Activated CD4-positive, alpha-beta T cell treated with anti-CD3 and anti-CD28 coated beads, Interleukin-10, Interleukin-2, amounts not matched to agents 100 ng/mL and 50 ng/mL, durations not matched to agents 16 hours and 8 hours (primary cell): ENCODE results near the gene DVL3.
A peak's percentile ranks its signal among the peaks of the same experiment; 100 is the strongest.
"Not testable (repeated sequence)": the region's sequence is repeated elsewhere in the genome, so short reads cannot be mapped to it uniquely, and the experiment has no call there.

Experiments
- DNase-seq: peaks from one replicate; pipeline ENCODE4 v3.0.0-alpha.2; 2020

The DVL3 gene

DNA sequence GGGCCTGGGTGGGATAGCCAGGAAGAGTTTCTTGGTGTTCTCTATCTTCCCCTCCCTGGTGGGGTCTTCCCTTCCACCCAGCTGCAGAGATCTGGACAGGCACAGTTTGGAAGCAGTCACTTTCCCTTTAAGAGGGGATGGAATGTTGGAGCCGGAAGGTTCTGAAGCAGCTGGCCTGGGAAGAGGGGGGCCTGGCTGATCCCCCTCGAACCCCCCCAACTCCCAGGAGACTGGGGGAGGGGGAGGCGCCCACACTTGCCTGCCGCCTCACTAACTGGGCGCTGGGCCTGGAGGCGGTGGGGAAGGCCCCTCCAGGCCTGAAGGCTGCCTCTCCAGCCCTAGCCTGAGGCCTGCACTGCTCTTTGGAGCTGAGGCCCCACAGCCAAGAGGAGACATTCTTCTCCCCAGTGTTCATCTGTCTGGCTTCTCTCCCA, 1.4 kb downstream of the DVL3 start:
- no peak for DNase-seq

DNA sequence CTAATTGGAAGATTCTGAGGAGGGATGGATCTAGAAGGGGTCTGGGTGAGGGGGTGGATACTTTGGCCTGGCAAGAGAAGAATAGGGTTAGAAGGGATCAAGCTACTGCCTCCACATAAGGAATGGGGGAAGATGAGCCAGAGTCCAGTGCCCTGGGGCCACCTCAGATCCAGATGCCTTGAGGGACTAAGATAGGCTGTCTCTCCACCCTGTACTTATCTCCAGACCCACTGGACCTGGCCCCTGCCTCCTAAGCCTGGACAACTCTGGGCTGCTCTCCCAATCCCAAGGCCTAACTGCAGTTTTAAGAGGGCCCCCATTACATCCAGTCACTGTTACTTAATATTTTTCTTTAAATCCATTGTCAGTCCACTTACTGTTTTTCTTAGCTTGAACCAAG, 2.0 kb downstream of the DVL3 start:
- DNase-seq, result no peak

DNA sequence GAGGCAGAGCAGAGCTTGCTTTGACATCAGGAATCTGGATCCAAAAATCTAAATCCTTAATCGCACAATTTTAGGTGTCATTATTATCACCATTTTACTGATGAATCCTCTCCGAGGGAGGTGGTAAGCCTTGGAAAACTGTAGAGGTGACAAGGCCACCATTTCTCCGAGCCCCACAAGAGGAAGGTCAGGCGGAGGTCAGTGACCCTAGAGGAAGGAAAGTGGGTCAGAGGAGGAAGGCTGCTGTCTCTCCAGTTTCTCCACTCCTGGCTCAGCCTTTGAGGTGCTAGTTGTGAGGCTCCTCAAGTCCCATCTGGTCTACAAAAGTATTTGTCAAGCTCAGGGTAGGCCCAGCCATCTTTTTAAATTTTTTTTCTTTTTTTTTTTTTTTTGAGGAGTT, 3.2 kb downstream of the DVL3 start:
- DNase-seq, result no peak

DNA sequence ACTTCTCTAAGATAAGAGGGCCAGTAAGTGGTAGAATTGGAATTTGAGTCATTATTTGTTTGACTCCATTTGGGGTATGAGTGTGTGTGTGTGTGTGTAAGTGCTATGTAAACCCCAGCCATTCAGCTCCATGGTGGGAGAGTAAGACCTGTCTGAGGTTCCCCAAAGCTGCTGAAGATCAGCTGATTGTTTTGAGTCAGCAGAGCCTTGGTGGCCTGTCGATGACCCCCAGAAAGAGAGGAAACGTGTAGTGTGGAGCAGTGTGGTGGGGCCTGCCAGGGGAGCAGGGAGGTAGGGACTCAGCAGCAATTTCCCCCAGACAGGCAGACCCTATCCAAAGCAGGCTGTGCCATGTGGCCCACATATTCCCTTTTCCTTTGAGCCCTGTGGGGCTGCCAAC, 5.3 kb downstream of the DVL3 start:
- DNase-seq, result peak; percentile 24

DNA sequence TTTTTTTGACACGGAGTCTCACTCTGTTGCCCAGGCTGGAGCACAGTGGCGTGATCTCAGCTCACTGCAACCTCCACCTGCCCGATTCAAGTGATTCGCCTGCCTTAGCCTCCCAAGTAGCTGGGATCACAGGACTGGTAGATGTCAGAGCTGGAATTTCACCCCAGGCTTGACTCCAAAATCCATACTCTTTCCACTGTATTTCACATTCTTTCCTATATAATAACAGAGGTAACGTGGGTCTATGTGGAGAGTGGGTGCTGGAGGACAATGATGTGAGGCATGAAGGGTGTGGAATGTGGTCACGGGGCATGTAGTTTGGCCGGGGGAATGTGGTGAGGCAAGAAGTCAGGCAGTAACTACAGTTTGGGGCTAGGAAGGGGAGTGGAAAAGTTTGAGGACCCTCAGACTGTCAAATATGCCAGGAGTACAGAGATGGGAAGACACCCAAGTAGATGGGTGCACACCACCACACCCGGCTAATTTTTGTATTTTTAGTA, 7.4 kb downstream of the DVL3 start:
- not testable (repeated sequence) for DNase-seq

- DNase-seq, result no peak
These were observed 9.6 kb downstream of the DVL3 start for GRCh38 chr3:184164648-184165330.

DNA sequence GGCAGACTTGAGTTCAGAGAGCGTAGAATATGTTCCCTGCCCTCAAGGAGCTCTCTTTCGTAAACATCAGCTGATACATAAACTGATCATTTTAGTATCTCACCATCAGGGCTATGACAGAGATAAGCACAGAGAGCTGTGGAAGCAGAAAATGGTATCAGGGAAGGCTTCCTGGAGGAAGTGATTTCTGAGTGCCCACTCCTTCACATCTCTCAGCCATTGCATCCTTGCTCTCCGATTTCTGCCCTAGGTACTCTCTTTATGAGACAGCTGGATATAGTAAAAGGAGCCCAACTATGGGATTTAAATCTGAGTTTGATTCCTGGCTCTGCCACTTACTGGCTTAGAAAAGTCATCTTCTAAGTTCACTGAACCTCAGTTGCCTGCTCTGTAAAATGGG, 10.4 kb downstream of the DVL3 start:
- DNase-seq, result no peak

DNA sequence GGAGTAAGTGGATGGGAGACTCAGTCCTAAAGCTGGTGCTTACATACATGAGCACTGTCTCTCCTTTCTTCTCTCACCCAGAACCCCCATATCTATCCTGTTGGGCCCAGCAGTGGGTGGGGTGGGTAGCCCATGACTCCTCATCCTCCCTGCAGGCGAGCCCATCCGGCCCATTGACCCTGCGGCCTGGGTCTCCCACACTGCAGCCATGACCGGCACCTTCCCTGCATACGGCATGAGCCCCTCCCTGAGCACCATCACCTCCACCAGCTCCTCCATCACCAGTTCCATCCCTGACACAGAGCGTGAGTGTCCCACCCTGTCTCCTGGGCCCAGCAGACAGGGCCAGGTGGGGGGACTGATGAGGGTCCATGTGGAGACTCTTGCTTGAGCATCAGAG, 11.5 kb downstream of the DVL3 start:
- DNase-seq, result no peak

DNA sequence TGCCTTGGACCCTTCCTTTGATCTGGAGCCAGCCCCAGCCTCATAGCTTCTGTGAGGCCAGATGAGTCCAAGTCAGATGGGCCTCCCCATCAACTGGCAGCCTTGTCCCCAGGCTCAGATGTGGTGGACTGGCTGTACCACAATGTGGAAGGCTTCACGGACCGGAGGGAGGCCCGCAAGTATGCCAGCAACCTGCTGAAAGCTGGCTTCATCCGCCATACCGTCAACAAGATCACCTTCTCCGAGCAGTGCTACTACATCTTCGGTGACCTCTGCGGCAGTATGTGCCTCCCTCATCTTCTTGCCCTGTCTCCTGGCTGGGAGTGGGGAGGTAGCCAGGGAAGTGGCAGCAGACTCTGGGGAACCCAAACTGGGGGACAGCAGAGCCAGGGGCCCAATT, 12.6 kb downstream of the DVL3 start:
- no peak for DNase-seq

- DNase-seq, result no peak
These were observed 13.4 kb downstream of the DVL3 start for GRCh38 chr3:184168363-184169120.

DNA sequence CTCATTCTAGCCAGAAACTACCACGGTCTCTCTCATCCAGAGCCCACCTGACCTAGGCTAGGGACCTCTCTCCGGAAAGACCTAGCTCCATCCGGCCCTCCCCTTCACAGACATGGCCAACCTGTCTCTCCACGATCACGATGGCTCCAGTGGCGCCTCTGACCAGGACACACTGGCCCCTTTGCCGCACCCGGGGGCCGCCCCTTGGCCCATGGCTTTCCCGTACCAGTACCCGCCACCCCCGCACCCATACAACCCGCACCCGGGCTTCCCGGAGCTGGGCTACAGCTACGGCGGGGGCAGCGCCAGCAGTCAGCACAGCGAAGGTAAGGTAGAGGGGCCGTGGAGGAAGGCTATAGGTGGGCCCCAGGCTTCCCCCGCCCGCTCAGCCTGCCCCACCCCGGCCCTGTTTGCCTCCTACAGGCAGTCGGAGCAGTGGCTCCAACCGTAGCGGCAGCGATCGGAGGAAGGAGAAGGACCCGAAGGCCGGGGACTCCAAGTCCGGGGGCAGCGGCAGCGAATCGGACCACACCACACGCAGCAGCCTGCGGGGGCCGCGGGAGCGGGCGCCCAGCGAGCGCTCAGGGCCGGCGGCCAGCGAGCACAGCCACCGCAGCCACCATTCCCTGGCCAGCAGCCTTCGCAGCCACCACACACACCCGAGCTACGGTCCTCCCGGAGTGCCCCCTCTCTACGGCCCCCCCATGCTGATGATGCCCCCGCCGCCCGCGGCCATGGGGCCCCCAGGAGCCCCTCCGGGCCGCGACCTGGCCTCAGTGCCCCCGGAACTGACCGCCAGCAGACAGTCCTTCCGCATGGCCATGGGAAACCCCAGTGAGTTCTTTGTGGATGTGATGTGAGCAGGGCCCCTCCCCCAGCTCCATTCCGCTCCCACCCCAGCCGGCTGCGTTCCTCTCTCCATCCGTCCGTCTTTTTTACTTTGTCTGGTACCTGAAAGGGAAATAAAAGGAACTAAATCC, 15.0 kb downstream of the DVL3 start:
- no peak for DNase-seq

- DNase-seq, result no peak
These were observed 16.4 kb downstream of the DVL3 start for GRCh38 chr3:184171562-184171961.

DNA sequence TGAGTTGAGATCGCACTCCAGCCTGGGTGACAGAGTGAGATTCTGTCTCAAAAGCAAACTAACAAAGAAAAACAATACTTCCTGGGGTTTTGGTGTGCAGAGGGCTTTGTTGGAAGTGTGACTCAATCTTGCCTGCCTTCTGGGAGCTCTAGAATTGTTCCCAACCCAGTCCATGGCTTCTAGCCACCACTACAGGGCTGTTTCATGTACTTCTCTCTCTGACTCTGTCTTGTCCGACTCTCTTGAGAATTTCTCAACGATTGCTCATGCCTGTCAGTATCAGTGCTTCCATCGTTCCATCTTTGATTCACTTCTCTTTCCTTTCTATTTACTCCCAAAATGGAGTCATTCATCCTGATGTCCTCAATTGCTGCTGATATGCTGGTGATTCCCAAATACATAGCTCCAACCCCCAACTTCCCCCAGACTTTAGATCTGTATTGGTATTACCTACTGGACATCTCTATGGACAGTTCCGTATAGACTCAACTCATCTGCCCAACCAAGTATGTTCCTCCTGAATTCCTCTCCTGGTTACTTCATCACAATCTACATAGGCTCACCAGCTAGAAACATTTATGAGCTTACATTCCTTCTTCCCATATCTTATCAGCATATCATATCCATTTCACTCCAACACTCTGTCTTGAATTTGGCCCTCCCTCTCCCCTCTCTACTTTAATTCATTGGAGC, 17.6 kb downstream of the DVL3 start:
- no peak for DNase-seq

- no peak for DNase-seq
These were observed 18.2 kb downstream of the DVL3 start for GRCh38 chr3:184173374-184173722.

DNA sequence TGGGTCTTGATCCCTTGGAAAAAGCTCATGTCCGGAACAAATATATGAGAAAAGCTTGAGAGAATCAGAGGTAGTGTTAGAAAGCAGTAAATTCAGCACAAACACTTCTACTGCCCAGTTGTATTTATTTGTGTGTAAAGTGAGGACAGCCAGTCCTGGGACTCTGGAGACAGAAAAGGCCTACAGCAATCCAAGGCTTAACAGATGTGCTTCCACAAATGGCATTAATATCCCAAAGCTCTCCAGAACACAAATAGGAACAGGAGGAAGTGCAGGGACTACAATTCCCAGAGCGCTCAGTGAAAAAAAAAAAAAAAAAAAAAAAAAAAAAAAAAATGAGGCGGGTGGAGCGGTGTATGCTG, 19.1 kb downstream of the DVL3 start:
- no peak for DNase-seq

GRCh38 chr3:184174646-184175492, 19.7 kb downstream of the DVL3 start, which contains the start of gene AP2M1:
AP2M1 (plus strand) TSS chr3:184174855; CDS start chr3:184176994, 2,139 bp downstream.
- peak; percentile 99 for DNase-seq

- no peak for DNase-seq
These were observed 20.3 kb downstream of the DVL3 start for GRCh38 chr3:184175506-184175905.

DNA sequence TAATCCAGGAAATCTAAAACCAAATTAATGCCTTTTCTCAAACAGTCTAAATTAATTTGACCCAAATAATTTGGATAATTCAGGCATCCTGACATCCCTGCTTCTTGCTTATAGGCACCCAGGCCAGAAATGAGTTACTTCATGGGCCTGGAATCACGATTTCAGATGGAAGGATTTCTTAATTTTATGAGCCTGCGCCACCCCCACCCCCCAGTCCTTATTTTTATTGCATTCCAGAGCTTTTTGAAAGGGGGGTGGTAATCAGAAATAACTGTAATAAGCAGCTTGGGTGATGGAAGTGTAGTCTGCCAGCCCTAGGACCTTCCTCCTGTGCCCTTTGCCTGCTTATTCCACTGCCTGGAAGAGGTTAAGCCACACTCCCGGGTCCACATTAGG, 20.8 kb downstream of the DVL3 start:
- DNase-seq, result no peak

DNA sequence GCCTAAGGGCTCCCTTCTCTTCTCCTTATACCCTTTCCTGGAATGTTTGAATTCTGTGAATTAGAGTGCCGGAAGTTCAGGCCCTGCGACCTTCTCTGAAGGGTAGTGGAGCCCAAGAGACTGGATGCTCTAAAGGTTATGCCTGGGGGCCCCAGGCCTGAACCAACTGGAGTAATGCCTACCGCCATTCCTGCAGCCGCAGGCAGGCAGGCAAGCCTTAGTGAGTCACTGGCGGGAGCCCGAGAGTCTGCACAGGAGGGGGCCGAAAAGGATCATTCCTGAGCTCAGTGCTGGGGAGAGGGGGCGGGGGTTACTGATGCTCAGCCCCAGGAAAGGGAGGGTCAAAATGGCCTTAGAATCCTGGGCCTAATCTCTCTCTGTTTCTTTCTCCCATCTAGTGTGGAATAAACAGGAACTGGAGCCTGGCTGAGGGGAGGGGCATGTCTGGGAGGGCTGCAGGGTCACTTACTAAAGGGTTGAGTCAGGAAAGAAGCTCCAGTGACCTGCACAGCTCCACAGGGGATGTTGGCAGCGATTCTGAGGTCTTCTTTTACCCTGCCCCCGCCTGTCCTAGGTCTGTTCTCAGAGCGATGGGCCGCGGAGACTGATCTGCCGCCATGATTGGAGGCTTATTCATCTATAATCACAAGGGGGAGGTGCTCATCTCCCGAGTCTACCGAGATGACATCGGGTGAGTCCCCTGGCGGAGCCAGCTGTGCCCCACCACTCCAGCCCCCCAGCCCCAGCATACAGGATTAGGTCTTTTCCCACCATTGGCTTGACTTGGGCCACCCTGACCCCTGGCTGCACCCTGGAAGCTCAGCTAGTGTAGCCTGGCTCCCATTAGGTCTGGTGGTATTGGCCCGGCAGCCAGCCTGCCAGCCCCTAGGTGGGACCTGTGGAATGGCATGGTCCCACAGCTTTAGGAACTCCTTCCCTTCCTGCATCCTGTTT, 21.5 kb downstream of the DVL3 start:
- DNase-seq, result no peak

- DNase-seq, result no peak
These were observed 22.2 kb downstream of the DVL3 start for GRCh38 chr3:184177331-184177731.
